Stimulated activated CD4-positive, alpha-beta T cell treated with anti-CD3 and anti-CD28 coated beads, TNF-alpha, amount 100 ng/mL, for 24 hours (primary cell): ENCODE measurements around the gene CYP27C1.
A peak's percentile ranks its signal among the peaks of the same experiment; 100 is the strongest.

Source experiments
- DNase-seq, 3 experiments: peaks; one replicate each; pipeline ENCODE4 v3.0.0-alpha.2; 2020; ENCODE audit warnings: low read depth in 3 of 3

The CYP27C1 gene

DNA sequence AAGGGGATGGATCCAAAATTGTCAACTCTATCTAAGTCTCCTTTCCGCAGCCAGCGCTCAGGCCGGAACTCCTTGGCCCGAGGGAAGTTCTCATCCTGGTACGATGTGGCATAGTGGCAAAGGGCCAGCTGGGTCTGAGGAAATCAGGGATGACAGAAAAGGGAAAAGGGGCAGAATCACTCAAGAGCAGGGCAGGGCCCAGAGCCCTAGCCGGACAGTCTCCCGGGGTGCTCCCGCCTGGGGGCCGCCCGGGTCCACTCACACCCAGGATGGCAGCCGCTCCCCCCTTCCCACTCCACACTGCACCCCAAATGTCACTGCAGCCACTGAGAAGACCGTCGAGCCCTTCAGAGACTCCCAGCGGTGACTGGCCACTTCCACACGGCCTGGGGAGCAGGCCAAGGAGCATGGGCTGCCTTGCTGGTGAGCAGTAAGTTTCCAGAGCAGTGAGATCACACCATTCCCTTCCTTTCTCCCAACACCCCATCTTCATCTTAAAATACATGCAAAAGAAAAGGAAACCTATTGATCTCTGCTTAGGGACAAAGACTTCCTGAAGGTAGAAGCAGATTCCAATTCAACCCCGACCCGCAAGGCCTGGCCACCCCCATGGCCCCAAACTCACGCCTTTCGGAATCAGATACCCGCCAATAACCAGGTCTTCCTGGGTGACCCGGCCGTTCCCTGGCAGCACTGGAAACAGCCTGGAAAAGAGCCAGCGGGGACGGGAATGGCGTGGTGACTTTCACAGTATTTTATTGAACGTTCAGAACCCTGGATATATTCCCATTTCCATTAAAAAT lies 26.7 kb downstream of the CYP27C1 start:
- DNase-seq: no peak

DNA sequence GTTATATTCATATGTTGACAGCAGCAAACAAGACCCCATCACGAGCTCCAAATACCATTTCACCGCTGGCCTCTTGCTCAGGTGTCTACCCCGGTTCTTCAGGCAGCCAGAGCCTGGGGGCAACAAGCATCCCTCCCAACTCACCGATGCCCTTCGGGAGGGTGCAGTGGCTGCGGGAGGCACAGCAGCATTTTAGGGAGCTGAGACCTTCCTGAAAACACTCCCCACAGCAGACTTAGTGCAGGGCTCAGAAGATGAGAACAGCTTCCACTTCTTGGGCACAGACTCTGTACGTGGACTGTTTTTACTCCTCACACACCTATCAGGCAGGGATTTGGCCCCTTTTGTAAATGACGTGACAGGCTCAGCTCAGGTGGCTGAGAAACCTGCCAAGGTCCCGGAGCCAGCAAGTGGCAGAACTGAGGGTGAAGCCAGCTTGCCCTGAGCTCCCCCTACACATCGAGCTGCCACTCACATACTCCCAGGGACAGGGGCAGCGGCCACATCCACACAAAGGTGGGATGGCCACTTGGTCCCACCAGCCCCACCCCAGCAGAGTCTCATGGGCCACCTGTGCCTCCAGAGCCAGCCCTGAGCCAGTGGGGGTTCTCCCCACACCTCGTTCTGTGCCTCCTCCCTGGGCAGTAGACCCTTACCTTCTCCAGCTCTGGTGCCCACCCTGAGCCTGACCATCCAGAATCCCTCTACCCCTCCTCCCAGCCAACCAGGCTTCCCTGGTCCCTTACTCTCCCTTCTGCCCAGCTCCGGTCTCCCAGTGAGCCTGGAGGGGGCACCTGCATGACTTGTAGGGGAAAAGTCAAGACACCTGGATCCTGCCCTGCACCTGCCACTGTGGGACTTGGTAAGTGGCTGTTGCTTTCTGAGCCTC lies 28.5 kb downstream of the CYP27C1 start:
- DNase-seq: no peak

DNA sequence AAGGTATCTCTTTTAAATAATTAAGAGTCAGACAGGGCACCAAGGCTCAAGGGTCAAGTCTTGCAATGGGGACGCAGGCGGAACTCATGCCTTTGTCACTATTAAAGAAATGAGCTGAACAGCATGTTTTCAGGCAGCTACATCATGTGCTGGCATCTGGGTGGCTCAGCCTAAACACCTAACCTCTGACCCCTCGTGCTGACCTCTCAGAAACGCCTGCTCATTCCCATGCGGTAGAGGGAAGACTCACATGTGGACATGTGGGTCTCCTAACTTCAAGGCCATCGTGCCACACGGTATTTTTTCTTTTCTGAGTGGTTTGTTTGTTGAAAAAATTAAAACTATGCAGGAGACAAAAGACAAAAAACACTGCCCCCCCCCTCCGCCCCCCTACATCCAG lies 31.3 kb downstream of the CYP27C1 start:
- DNase-seq: no peak

DNA sequence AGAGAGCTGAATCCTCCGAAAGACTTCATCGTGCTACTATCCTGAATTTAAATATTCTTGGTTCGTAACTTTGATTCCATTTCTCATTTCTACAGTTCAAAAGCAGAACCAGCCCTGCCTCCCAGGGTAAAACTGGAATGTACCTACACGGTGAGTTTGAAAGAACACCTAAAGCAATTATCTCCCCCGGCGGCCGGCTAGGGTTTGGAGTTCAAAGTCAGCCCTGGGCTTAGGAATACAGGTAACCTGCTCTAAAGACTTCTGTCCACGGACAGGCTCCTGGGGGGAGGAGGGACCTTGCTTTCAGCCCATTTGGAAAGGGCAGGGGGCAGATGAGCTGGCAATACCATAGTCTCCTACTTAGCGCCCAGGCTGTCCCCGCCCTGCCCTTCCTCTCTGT lies 32.3 kb downstream of the CYP27C1 start:
- no peak for DNase-seq

DNA sequence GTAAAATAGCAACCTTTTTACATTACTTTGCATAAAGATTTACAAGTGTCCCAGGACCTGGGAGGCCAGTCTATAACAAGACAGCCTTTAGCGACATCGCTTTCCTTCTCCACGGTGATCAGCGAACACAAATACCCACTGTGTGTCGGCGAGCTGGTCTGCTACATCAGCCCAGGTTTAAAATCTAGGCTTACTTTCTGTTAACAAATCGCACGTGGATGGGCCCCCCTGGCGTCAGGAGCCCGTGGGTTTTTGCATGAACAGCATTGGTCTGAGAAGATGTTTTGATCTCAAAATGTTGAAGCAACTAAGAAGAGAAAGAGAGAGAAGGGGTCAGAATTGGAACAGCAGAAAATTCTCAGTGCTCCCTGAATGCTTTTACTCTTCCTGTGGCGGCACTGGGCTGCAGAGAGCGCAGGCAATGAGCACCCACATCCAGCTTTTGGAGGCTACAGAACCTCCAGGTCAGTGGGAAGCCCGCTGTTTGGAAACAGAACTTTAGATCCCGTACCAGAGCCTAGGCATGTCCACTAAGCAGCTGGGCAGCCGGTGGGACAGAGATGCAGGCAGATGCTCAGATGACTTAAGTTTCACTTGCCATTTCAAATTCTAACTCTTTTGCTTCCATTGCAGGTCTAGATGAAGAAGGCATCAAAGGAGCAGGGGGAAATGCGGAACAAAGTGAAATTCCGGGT lies 32.9 kb downstream of the CYP27C1 start:
- DNase-seq: no peak

DNA sequence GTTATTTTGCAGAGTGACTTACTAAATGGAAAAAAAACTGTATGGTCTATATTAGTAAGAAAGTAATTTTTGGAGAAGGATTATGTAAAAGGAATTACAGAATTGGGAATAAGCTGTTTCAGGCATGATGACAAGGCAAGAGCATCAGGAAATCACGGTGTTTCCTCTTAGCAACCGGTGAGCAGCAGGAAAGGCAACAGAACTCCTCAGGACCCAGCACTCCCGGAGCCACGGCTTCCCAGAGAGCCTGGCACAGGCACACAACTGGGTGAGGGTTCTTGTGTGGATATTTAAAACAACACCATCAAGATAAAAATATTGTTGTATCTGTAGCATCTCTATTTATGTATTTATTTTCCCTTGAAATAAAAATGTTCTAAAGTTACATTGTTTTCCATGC lies 34.4 kb downstream of the CYP27C1 start:
- no peak for DNase-seq

DNA sequence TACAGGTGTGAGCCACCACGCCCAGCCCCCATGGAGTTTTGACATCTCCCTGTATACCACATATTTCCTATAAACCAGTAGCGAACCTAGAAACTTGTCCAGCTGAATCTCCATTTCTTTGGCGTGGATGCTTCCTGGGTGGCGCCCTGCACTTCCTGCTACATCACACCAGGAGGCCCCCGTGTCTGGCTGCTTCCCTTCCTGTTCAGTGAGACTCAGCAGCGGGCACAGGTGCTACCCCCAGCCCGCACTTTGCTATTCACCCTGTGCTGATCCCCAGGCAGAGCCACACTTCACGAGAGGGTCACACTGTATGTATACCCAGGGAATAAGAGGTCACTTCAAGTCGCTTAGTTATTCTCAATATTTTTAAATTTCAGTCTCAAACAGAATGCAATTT lies 35.0 kb downstream of the CYP27C1 start:
- DNase-seq: peak in 1 of 3 experiments; percentile 12

DNA sequence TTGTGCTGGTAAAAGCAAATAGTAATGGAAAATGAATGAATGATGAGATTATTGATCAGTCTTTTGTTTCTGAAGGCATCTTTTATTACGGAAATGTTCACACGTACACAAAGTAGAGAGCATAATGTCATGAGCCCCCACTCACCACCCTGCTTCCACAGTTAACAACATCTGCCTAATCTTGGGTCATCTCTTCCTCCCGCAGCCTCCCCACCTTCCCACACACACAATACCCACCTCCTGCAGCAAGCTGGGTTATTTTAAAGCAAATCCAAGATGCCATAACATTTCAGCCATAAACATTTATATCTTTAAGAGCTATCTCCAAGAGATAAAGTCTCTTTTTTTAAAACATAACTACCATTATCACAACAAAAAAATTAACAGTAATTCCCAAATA lies 36.3 kb downstream of the CYP27C1 start:
- DNase-seq: no peak

DNA sequence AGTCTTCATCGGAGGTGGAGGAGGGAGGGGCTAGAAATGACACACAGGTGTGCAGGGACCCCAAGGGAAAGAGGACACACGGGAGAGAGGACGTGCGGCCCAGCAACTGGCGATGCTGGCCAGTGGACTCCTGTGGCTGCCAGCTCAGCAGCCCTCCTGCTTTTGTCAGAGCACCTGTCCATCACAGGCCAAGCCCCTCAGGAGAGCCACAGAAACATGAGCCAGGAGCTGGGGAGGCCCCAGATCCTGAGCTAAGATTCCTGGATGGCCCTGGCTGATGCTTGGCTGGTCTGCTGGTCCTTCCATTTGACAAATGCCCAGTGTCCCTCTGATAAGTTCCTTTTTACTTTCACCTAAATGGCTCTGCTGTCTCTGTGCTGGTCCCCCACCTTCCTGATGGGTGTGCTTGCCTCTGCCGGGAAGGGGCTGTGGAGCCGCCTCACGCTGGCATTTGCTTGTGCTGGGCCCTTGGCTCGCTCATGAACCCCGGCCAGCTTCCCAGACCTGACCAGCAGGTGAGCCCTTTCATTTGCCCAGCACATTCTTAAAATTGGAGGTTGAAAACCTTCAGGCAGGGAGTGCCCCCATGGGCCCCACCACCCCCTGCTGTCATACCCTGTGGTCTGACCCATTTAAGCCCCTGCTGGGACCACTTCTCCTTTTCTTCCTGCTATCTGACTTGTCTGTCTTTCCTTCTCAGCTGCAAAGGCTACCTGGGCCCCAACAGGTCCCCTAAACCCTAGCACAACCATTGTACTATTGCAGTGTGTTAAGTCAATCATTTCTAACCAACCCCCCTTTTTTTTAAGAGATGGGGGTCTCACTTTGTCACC lies 37.3 kb downstream of the CYP27C1 start:
- DNase-seq: no peak

DNA sequence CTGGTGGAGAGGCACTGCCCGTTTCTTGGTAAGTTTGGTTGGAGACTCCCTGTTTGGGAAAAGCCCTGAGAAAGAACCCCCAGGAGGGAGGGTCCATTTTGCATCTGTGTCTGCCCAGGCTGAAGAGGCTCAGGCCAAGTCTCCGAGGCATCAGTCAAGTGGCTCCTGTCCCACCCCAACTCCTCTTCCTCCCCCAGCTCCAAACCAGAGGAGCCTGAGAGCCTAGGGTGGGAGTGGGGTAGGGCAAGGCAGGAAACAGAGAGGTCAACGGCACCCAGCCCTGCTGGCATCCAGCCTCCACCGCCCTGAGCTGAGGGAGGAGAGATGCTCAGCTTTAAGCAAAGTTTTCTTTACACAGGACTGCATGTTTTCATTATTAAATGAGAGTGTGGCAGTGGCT lies 38.2 kb downstream of the CYP27C1 start:
- DNase-seq: no peak

DNA sequence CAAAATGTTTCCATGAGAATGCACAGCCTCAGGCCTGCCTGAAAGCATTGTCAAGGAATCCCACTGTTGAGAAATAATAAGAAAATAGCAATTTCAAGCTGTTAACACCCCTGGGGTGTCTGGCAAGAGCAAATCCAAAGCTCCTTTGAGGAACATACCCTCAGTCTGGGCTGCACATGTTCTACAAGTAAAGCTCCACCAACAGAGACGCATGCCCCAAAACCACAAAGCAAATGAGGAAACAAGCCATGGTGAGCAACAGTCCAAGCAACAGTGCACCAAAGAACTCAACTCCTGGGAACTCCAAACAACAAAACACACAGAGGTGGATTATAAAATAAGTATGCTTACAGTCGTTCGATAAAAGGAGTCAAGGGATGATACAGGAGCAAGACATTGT lies 40.3 kb downstream of the CYP27C1 start:
- no peak for DNase-seq

DNA sequence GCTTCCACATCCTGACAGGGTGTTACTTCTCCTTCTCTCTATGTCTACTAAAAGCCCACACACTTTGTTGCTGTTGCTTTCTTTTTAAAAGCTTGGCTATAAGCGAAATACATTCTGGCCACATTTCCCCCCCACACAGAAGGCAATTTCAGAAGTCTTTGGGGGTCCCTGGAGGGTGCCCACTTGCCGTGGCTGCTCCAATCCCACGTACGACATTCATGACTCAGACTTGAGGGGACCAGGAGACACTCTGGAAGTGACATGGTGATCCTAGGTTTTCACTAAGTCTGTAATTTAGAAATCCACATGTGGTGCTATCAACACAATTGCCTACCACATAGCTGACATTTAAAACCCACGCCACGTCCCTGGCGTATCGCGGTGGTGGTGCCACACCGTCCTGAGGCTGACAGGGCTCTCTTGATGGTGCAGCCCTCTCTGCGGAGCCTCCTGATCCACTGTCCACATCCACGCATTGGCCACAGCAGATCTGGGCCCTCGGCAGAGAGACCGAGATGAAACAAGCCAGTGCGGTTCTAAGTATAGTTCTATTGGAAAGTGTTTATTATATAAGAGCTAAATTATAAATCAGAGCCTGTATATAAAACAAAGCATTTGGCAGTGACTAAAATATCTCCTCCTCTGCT lies 42.4 kb downstream of the CYP27C1 start:
- DNase-seq: no peak

DNA sequence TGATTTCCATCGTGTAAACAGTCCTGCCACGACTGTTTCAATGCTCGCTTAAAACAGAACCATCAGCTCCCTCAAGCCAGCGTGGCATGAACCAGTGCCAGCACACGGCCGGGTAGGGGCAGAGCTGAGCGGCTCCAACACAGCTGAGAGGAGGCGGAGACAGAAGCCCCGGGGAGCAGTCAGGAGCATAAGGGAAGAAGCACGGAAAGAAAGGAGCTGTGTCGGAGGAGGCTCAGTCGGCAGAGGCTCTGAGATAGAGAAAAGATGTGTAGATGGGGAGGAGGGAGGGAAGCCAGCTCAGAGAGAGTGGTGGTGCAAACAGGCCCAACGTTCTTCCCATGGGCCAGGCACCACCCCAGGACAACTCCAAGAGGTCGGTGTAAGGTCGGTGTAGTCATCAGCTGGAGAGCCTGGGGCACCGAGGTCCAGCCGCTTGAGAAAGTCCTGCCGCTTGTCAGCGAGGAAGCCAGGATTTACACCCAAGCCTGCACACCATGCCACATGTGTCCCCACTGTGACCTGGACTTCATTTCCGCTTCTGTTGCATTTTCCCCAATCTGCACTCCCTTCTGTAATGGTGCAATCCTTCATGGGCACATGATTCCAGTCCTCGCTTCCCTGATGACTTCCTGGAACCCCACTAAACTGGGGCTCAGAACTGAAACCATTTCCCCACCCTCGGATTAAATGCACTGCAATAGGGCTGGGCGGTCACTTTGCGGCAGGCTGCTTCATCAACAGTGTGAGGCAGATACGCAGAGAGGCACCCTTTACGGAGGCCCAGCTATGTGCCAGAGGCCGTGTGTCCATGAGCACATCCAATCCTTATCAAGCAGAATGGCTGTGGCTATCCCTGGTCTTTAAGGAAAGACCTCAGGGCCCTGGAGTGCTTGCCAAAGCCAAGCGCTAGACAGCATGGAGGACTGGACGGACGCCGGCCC lies 43.5 kb downstream of the CYP27C1 start:
- no peak for DNase-seq

DNA sequence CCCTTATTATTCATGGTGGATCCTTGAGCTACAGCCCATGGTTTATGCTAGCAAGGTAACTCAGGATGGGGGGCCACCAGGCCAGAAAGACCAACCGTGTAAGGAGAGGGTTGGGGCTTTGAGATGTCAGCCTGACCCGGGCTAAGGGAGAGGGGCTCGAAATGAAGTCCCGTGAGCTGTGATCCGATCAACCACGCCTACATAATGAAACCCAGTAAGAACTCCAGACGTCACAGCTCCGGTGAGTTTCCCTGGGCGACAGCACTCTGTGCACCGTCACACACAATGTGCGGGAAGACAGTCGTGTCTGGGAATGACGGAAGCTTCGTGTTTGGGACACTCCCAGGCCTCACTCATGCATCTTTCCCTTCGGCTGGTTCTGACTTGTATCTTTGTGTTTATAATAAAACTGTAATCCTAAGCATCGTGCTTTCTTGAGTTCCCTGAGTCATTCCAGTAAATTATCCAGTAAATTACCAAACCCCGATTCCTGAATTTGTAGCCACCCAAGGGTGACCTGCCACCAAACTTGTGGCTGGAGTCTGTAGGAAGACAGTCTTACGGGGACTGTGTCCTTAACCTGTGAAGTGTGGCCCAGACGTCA lies 44.2 kb downstream of the CYP27C1 start:
- DNase-seq: no peak

DNA sequence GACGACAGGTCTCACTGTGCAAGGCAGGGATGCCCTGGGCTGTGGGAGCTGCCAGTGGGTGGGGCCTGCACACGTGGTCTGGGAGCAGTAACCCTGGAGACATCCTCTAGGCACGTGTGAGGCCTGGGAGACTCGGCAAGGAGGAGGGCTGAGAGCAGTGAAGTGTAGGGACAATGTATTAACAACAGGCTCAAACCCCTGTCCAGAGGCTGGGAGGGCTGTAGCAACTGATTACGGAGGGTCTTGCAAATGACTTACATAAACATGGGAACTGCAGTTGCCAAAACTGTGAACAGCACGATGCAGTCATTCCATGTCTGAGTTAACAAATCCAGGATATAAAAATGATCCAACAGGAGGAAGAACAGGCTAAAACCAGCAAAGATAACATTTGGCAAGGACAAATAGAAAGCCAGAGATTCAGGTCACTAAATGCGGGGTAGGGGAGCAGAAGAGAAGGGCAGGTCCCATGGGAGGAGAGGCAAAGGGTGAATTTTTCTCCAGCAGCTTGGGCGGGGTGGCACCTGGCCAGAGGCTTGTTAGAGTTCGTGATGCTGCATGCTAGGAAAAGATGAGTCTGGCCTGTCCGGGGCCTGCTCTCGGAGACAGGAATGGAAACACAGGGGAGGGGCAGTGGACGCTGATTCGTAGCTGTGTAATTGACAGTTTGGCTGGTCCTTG lies 44.9 kb downstream of the CYP27C1 start:
- DNase-seq: no peak

DNA sequence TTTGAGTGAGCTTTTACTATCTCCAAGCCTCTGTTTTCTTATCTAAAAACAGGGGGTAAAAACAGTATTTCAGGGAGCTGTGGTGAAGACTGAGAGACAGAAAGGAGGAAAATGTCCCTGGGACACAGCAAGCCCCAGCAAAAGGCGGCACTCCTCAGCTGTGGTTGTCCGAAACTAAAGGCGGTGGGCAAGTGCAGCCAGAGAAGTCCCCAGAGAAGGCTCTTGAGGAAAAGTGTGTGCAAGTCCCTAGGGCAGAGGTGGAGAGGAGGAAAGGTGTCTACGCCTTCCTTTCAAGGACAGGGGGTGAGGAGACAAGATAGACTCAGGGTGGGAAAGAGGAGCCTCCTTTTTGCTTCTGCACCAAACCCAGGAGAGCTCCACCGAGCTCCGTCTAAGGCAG lies 45.5 kb downstream of the CYP27C1 start:
- no peak for DNase-seq

DNA sequence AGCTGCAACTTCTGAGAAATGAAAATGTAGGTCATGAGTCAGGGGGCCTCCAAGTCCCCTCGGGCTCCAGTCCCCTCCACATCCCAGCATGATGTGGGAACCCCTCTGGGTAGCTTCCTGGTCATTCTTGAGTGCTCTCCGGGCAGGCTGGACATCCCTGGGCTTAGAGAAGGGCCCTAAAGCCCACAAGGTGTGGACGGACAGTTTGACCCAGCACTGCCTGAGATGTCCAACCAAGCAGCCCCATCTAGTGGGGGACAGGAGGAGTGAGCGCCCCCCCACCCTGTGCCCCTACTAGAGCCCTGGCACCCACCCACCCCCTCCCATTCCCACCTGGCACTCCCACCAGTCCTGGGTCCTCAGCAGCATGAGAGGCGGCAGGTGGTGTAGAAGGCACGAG lies 46.0 kb downstream of the CYP27C1 start:
- DNase-seq: no peak

DNA sequence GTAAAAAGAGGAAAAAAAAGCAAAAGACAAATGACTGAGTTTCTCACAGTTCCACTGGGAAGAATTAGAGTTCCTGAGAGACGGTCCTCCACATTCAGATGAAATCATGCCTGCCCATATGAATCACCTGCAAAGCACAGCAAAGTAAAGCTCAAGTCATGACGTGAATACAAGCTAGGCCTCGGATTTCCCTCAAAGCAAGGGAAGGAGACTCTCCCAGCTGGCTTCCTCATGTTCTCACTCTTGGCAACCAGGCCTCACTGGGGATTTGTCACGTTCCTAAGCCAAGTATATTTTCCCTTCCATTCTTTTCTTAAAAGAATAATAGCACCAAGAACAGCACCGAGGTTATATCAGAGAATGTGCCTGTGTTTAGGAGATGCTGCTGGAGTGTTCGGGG lies 47.0 kb downstream of the CYP27C1 start:
- no peak for DNase-seq

DNA sequence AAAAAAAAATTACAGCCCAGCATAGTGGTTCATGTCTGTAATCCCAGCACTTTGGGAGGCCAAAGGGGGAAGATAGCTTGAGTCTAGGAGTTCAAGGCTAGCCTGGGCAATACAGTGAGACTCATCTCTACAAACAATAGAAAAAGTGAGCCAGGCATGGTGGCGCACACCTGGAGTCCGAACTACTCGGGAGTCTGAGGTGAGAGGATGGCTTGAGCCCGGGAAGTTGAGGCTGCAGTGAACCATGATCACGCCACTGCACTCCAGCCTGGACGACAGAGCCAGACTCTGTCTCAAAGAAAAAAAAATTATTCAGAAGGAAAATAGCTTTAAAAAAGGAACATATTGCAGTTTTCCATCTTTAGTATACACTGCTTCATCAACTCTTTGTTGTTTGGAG lies 47.8 kb downstream of the CYP27C1 start:
- no peak for DNase-seq
